ENCODE data around the gene SHB. TPM values are rescaled to one million over a fixed set of nuclear protein-coding genes. Genes with fewer than 3 reads are reported as not detected.

Gene SHB
- total RNA-seq, 1 experiment from 2014 or later: 28.7 TPM

DNA sequence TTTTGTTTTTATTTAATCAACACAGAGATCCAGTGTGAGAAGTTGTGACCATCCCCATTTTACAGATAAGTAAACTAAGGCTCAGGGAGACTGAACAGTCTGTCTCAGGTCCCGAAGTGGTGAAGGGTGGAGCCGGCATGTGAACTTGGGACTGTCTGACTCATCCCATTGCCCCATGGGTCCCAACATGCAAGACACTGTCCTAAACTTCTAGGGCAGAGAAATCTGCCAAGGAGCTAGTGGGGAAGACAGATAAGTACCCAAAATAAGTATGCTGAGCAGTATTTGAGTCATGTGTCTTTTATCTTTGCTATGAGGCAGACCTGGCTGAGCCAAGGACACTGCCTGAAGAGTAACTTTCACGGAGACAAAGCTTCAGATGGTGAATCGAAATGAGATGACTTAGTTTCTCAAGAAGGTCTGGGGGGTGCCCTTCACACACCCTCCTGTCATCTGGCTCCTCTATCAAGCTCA is 100.8 kb downstream of the SHB start (continued):
- TF ChIP-seq, protein P1, sequence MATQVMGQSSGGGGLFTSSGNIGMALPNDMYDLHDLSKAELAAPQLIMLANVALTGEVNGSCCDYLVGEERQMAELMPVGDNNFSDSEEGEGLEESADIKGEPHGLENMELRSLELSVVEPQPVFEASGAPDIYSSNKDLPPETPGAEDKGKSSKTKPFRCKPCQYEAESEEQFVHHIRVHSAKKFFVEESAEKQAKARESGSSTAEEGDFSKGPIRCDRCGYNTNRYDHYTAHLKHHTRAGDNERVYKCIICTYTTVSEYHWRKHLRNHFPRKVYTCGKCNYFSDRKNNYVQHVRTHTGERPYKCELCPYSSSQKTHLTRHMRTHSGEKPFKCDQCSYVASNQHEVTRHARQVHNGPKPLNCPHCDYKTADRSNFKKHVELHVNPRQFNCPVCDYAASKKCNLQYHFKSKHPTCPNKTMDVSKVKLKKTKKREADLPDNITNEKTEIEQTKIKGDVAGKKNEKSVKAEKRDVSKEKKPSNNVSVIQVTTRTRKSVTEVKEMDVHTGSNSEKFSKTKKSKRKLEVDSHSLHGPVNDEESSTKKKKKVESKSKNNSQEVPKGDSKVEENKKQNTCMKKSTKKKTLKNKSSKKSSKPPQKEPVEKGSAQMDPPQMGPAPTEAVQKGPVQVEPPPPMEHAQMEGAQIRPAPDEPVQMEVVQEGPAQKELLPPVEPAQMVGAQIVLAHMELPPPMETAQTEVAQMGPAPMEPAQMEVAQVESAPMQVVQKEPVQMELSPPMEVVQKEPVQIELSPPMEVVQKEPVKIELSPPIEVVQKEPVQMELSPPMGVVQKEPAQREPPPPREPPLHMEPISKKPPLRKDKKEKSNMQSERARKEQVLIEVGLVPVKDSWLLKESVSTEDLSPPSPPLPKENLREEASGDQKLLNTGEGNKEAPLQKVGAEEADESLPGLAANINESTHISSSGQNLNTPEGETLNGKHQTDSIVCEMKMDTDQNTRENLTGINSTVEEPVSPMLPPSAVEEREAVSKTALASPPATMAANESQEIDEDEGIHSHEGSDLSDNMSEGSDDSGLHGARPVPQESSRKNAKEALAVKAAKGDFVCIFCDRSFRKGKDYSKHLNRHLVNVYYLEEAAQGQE (IDR thresholded peaks at IDR 0.05; ENCODE audit: low read depth): no peak
- TF ChIP-seq YY1 (IDR thresholded peaks at IDR 0.05; ENCODE audit: extremely low read depth, insufficient replicate concordance, low read depth, low read length) (no peak), ZBTB33 (IDR thresholded peaks at IDR 0.05; ENCODE audit: extremely low read depth, insufficient replicate concordance, low read length) (no peak), SRF (IDR thresholded peaks at IDR 0.05; ENCODE audit: low read depth) (no peak), TCF7L2 (IDR thresholded peaks at IDR 0.05; ENCODE audit: borderline replicate concordance, extremely low read depth, insufficient read depth, insufficient read length) (no peak), CEBPB (IDR thresholded peaks at IDR 0.05; ENCODE audit: low read depth) (no peak; the same call in 1 of the 2 replicates), JUND (IDR thresholded peaks at IDR 0.05) (peak; percentile 34; the same call in 1 of the 2 replicates), ZFX (IDR thresholded peaks at IDR 0.05) (no peak)

GRCh38 chr9:37967761-37968080 is 101.3 kb downstream of the SHB start:
- ChIA-PET POLR2A (no interaction called here), CTCF (no interaction called here), RAD21 (ENCODE audit: low non-redundant PET in 1 of 2, low total read pairs in 2 of 2, uncharacterized antibody in 2 of 2, unreplicated experiment in 2 of 2) (no interaction called here)
- no peaks in the 10 kb centered on the region for H3K36me3 ChIP-seq (ENCODE audit: control insufficient read depth in 1 of 2, insufficient read depth in 2 of 2, low read length in 2 of 2)
- intact Hi-C loops (cut with micrococcal nuclease): loop anchor here (5.0 kb wide), 1 partner anchor 50 kb away; no protein-coding TSS in a partner anchor
- TF ChIP-seq, protein P1 (IDR thresholded peaks at IDR 0.05; ENCODE audit: low read depth): no peak
- no peak for TF ChIP-seq JUND (IDR thresholded peaks at IDR 0.05)
- H3K9me2 ChIP-seq (ENCODE audit: insufficient read depth): no peaks in the 10 kb centered on the region
- H3K27ac ChIP-seq (ENCODE audit: low read depth, low read length): peak overlapping the region; percentile 11; the same call in 1 of the 2 replicates
- no peaks in the 10 kb centered on the region for H4K20me1 ChIP-seq (ENCODE audit: insufficient read depth)
- no peak overlapping the region for H3K9ac ChIP-seq (ENCODE audit: low read length)
- no peaks in the 10 kb centered on the region for H3K27me3 ChIP-seq (ENCODE audit: insufficient read depth, low read length)
- peak overlapping the region; percentile 45 for H3K4me2 ChIP-seq (ENCODE audit: low read length)
- H2AFZ ChIP-seq (ENCODE audit: low read depth, low read length, poor library complexity, severe bottlenecking): no peak overlapping the region
- no peak overlapping the region for H3K4me3 ChIP-seq (replicated peaks in 1 of 2; ENCODE audit: low read depth in 1 of 2, low read length in 2 of 2)
- BruUV-seq (replicated peaks): no TSS peak
- no peak for DNase-seq (ENCODE audit: low read depth, low spot score)
- peaks cover 40% of the 10 kb centered on the region for H3K79me2 ChIP-seq (ENCODE audit: insufficient read depth, low read length)
- no peaks in the 10 kb centered on the region for H3K9me3 ChIP-seq (ENCODE audit: control insufficient read depth in 1 of 2, insufficient read depth in 1 of 2, low read depth in 1 of 2, low read length in 2 of 2)
- ATAC-seq: no peak
- H3K4me1 ChIP-seq (ENCODE audit: control insufficient read depth in 1 of 2, insufficient read depth in 2 of 2, low read length in 2 of 2): peaks cover 67 to 91% of the 10 kb centered on the region in 2 experiments
